Esophagus squamous epithelium (tissue), 5 donors: ENCODE measurements around the gene TM9SF1. TPM values are rescaled to one million over a fixed set of nuclear protein-coding genes. Genes with fewer than 3 reads are reported as not detected.
"Not testable (repeated sequence)": the region's sequence is repeated elsewhere in the genome, so short reads cannot be mapped to it uniquely, and the experiment has no call there.

Experiments used
- DNase-seq: peaks from one replicate; lab custom pipeline; 2025; lab: John Stamatoyannopoulos, UW
- H3K27ac ChIP-seq, 4 donors: fragments of 200-600 bp; sonication (generic); one replicate each; pipeline ENCODE4 v1.5.1; 2016 to 2019; ENCODE audit warnings: mild to moderate bottlenecking in 1 of 4
- H3K27me3 ChIP-seq, 4 donors: fragments of 200-600 bp; sonication (generic); 1 replicate in 3 of 4; 2 replicates in 1 of 4; pipeline versions ENCODE4 v1.5.1 to v1.6.0; 2017 to 2021; ENCODE audit warnings: antibody characterized with exemption in 1 of 4
- H3K36me3 ChIP-seq, 3 donors: fragments of 200-600 bp; sonication (generic); one replicate each; pipeline ENCODE4 v1.5.1; 2016 to 2019
- H3K4me1 ChIP-seq, 3 donors: fragments of 200-600 bp; sonication (generic); one replicate each; pipeline ENCODE4 v1.5.1; 2017 to 2019
- H3K4me3 ChIP-seq, 4 donors: fragments of 200-600 bp; sonication (generic); 1 replicate in 3 of 4; 2 replicates in 1 of 4; pipeline ENCODE4 v1.5.1; 2016 to 2019; ENCODE audit warnings: mild to moderate bottlenecking in 2 of 4, moderate library complexity in 1 of 4
- H3K9me3 ChIP-seq, 3 donors: fragments of 200-600 bp; sonication (generic); one replicate each; pipeline ENCODE4 v1.5.1; 2016 to 2019
- CTCF ChIP-seq, 6 experiments: fragments of 450-650 bp in 4 of 6; fragments of 200-600 bp in 2 of 6; sonication (generic) in 2 of 6; IDR thresholded peaks; one replicate each; pipeline ENCODE4 v1.5.1; 2016 to 2019; ENCODE audit warnings: antibody characterized with exemption in 6 of 6, mild to moderate bottlenecking in 4 of 6, moderate library complexity in 4 of 6
- POLR2A ChIP-seq, 4 donors: fragments of 450-650 bp; IDR thresholded peaks; one replicate each; pipeline ENCODE4 v1.6.1; 2017; ENCODE audit warnings: antibody characterized with exemption in 4 of 4, mild to moderate bottlenecking in 4 of 4, moderate library complexity in 3 of 4
- WGBS, 2 donors: methylation state at CpG; one replicate each; pipeline ENCODE4 v1.1.5; 2018; 5-methylcytosine and 5-hydroxymethylcytosine counted together
- intact Hi-C: fragments of 100-400 bp; cut with DNase I; formaldehyde crosslinking; loops from one replicate; pipeline ENCODE4 v1.15.0; 2022
- total RNA-seq, 4 donors: library from RNA; depleted of rRNA; stranded (reverse); fragments of >200 nt; gene quantifications; one replicate each; pipeline ENCODE4 v1.1.0, GENCODE V29; 2016
- donor health status: DM: yes; HTN: yes; CAD: no.

The TM9SF1 gene
- total RNA-seq, 4 donors from 2014 or later = 36.4 to 51.3 (median 44.6) TPM

- no peak for DNase-seq
- peaks cover 4 to 92% (median 19%) of the 10 kb centered on the region in 3 donors for H3K36me3 ChIP-seq
- no peak overlapping the region for H3K27ac ChIP-seq
- H3K9me3 ChIP-seq = no peaks in the 10 kb centered on the region
- intact Hi-C loops = no loop called here
- WGBS, 2 donors = 95 to 100% methylated on average over 3 to 4 of the region's 5 CpGs
- H3K4me1 ChIP-seq = peaks cover 0 to 12% (median 1%) of the 10 kb centered on the region in 3 donors
- no peak for TF ChIP-seq CTCF (IDR thresholded peaks at IDR 0.05)
- no peaks in the 10 kb centered on the region for H3K27me3 ChIP-seq
- H3K4me3 ChIP-seq = no peak overlapping the region
Observed at GRCh38 chr14:24207104-24207551, 11.9 kb upstream of the TM9SF1 start.

- H3K27ac ChIP-seq = no peak overlapping the region
- H3K4me3 ChIP-seq = no peak overlapping the region
- 93 to 97% methylated on average over 8 of the region's 11 CpGs for WGBS, 2 donors
- H3K4me1 ChIP-seq = peaks cover 0 to 9% (median 0%) of the 10 kb centered on the region in 3 donors
- H3K9me3 ChIP-seq = no peaks in the 10 kb centered on the region
- no peak for DNase-seq
- peaks cover 4 to 96% (median 19%) of the 10 kb centered on the region in 3 donors for H3K36me3 ChIP-seq
- no peaks in the 10 kb centered on the region for H3K27me3 ChIP-seq
- intact Hi-C loops = no loop called here
- TF ChIP-seq POLR2A (IDR thresholded peaks at IDR 0.05) (no peak), CTCF (IDR thresholded peaks at IDR 0.05) (no peak)
Observed at GRCh38 chr14:24206260-24207103, 11.2 kb upstream of the TM9SF1 start.

GRCh38 chr14:24204163-24205146 lies 9.2 kb upstream of the TM9SF1 start:
- TF ChIP-seq POLR2A (IDR thresholded peaks at IDR 0.05) = no peak
- no peak for TF ChIP-seq CTCF (IDR thresholded peaks at IDR 0.05)
- peaks cover 0 to 96% (median 10%) of the 10 kb centered on the region in 3 donors for H3K36me3 ChIP-seq
- H3K9me3 ChIP-seq = no peaks in the 10 kb centered on the region
- peaks cover 0 to 9% (median 0%) of the 10 kb centered on the region in 3 donors for H3K4me1 ChIP-seq
- no peak for DNase-seq
- intact Hi-C loops = no loop called here
- no peaks in the 10 kb centered on the region for H3K27me3 ChIP-seq
- WGBS, 2 donors = 92 to 93% methylated on average over 7 of the region's 7 CpGs
- H3K27ac ChIP-seq = no peak overlapping the region
- H3K4me3 ChIP-seq = no peak overlapping the region

GRCh38 chr14:24203249-24203886 lies 8.1 kb upstream of the TM9SF1 start:
- DNase-seq = not testable (repeated sequence)
- WGBS, 2 donors = 89 to 92% methylated on average over 14 to 16 of the region's 16 CpGs

GRCh38 chr14:24202538-24202937 lies 7.3 kb upstream of the TM9SF1 start:
- H3K27ac ChIP-seq, intact Hi-C loops, H3K9me3 ChIP-seq, H3K27me3 ChIP-seq, H3K4me3 ChIP-seq, DNase-seq: not testable (repeated sequence)
- Histone ChIP-seq H3K4me1 (peaks cover 0 to 23% (median 0%) of the 10 kb centered on the region in 3 donors), H3K36me3 (peaks cover 0 to 85% (median 7%) of the 10 kb centered on the region in 3 donors)
- WGBS, 2 donors = 91% methylated on average over 8 of the region's 8 CpGs

More at GRCh38 chr14:24203249-24203886, 8.1 kb upstream of the TM9SF1 start:
- Histone ChIP-seq H3K36me3 (peaks cover 0 to 94% (median 10%) of the 10 kb centered on the region in 3 donors), H3K4me1 (peaks cover 0 to 18% (median 0%) of the 10 kb centered on the region in 3 donors)
- H3K27me3 ChIP-seq, intact Hi-C loops, H3K4me3 ChIP-seq, H3K27ac ChIP-seq, H3K9me3 ChIP-seq: not testable (repeated sequence)
